GM20000 (cell line): Measurements from ENCODE around the gene POLD3.

ENCODE experiments used
- DNase-seq: peaks from one replicate; pipeline ENCODE4 v3.0.0; 2012; ENCODE audit warnings: low spot score
- CTCF ChIP-seq: IDR thresholded peaks from 2 replicates; pipeline ENCODE4 v1.5.1; 2012; ENCODE audit warnings: mild to moderate bottlenecking, control low read depth; ENCODE audit errors: extremely low read depth, missing control alignments

The POLD3 gene

GRCh38 chr11:74685338-74685737 is 93.0 kb downstream of the POLD3 start:
- no peak for TF ChIP-seq CTCF
- no peak for DNase-seq

GRCh38 chr11:74685905-74686304 is 93.5 kb downstream of the POLD3 start:
- no peak for TF ChIP-seq CTCF
- DNase-seq = no peak

- DNase-seq = no peak
These were observed 94.4 kb downstream of the POLD3 start for GRCh38 chr11:74686792-74687191.

GRCh38 chr11:74687237-74688023 is 95.0 kb downstream of the POLD3 start:
- DNase-seq = no peak
- TF ChIP-seq CTCF = no peak

More at GRCh38 chr11:74686792-74687191, 94.4 kb downstream of the POLD3 start:
- TF ChIP-seq CTCF = no peak

- TF ChIP-seq CTCF = no peak
- no peak for DNase-seq
These were observed 97.3 kb downstream of the POLD3 start for GRCh38 chr11:74689666-74690065.

- no peak for DNase-seq
- TF ChIP-seq CTCF = no peak
These were observed 99.4 kb downstream of the POLD3 start for GRCh38 chr11:74691755-74692154.
